G401.6 (cell line): Measurements from ENCODE around the gene DKK2.
"Not testable (repeated sequence)": the region's sequence is repeated elsewhere in the genome, so short reads cannot be mapped to it uniquely, and the experiment has no call there.

Experiments
- FAIRE-seq: peaks from 2 replicates; lab custom pipeline; 2012; peaks lifted over from hg19 to GRCh38; lab: Jason Lieb, UNC

The DKK2 gene

GRCh38 chr4:106909486-106910188, 126.5 kb downstream of the DKK2 start:
- no peak for FAIRE-seq

DNA sequence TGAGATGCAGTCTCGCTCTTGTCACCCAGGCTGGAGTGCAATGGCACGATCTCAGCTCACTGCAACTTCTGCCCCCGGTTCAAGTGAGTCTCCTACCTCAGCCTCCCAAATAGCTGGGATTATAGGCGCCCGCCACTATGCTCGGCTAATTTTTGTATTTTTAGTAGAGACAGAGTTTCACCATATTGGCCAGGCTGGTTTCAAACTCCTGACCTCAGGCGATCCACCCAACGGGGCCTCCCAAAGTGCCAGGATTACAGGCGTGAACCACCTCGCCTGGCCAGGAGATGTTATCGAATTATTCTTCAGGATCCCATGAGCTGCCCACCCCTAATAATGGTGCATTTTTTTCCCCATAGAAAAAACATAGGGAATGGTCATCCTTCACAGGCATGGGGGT, 128.1 kb downstream of the DKK2 start:
- FAIRE-seq = not testable (repeated sequence)

GRCh38 chr4:106907216-106907615, 128.9 kb downstream of the DKK2 start:
- no peak for FAIRE-seq

GRCh38 chr4:106906728-106907127, 129.4 kb downstream of the DKK2 start:
- no peak for FAIRE-seq

DNA sequence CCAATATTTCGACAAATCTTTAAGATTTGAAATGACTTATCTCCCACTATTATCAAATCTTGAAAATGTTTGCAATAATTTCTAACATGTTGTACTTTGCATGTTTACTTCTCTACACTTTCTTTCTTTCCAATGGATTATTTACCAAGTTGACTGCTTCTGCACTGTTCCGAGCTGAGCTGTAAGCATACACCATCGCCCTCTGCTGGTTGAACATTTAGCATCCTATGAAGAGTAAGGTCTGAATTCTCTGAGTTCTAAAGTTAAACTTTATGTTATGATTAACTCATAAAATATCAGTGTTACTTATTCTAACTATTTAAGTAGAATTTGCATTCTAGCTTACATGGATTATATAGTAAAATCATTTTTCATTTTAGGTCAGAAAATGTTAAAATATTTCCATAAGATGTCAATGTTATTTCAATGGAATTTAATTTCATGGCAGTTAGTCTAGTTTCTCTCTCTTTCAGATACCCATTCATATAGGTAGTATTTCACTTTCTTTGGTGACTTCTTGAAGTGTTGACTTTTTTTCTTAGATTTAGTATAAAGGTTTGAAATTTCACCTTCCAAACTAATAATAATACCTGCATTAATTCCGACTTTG, 137.4 kb downstream of the DKK2 start:
- FAIRE-seq = peak; percentile 93

DNA sequence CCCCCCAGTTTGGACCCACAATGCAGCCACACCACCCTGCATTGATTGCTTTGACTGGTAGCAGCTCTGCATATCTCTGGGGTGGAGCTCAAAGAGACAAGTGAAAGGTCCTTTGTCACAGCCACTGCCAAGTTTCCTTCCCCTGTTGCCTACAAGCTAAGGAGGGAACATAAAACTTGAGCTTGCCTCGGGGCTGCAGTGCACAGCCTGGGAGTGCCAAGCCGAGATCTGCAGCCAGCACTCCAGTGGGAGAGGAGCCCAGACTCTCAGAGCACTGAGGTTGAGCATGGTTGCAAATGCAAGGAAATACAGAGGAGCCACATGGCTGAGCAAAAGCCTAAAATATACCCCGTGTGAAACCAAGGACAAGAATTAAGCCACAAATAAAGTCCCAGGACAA, 142.2 kb downstream of the DKK2 start:
- FAIRE-seq = no peak

GRCh38 chr4:106893395-106893881, 142.7 kb downstream of the DKK2 start:
- no peak for FAIRE-seq

DNA sequence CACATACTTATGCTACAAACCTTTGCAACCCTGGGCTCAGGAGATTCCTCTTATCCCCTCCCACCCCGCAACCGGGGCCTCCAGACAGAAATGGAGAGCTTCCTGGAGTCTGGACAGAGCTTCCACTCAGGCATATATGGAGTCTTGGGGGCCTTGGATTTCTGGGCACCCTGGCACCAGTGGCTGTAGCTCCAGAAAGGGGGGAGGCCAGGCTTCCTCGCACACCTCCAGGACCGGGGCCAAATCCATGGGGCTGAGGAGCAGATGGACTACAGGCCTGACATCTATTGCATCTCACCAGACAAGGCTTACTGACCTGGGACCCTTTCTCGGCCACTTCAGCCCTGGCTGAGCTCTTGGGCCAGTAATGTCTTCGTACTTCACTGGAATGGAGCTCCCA, 143.3 kb downstream of the DKK2 start:
- no peak for FAIRE-seq

- no peak for FAIRE-seq
Observed at GRCh38 chr4:106875340-106875739, 160.8 kb downstream of the DKK2 start.
